ENCODE data around the gene PIGL. TPM values are rescaled to one million over a fixed set of nuclear protein-coding genes. Genes with fewer than 3 reads are reported as not detected.
"Not testable (repeated sequence)": the region's sequence is repeated elsewhere in the genome, so short reads cannot be mapped to it uniquely, and the experiment has no call there.

PIGL gene
- total and polyA plus RNA-seq, 2 donors (not counting 1 experiment from before 2014, with no cell fraction given): 86.7 to 88.2 TPM

GRCh38 chr17:16215965-16216316 is 1.1 kb upstream of the PIGL start:
- CTCF ChIA-PET: interaction anchor here (0.9 to 2.6 kb wide), 4 partner anchors 17 to 148 kb away, joined by 3 to 22 read pairs (median 4); no protein-coding TSS in a partner anchor
- Mint-ChIP-seq H3K27ac (peak overlapping the region; percentile 91), H3K4me1 (peaks cover 43% of the 10 kb centered on the region), H3K27me3 (no peaks in the 10 kb centered on the region), H3K4me3 (peak overlapping the region; percentile 96), H3K9me3 (ENCODE audit: insufficient read depth) (no peaks in the 10 kb centered on the region)
- peak overlapping the region; percentile 78 to 90 for H3K27ac ChIP-seq (ENCODE audit: low read length in 2 of 2)
- peaks cover 25 to 35% of the 10 kb centered on the region in 2 donors for H3K4me1 ChIP-seq (ENCODE audit: control insufficient read depth in 2 of 2, insufficient read depth in 2 of 2, low read length in 2 of 2)
- ATAC-seq (ENCODE audit: low read depth): no peak
- peak overlapping the region; percentile 41 to 93 (median 92) for H3K4me3 ChIP-seq (ENCODE audit: control extremely low read depth in 1 of 5, extremely low read depth in 1 of 5, insufficient read depth in 1 of 5, low read depth in 2 of 5, low read length in 4 of 5)
- no peak for TF ChIP-seq CTCF (IDR thresholded peaks at IDR 0.05)
- TF ChIP-seq EZH2 (IDR thresholded peaks at IDR 0.05; ENCODE audit: borderline replicate concordance, insufficient read depth, low read depth, low read length, poor library complexity, severe bottlenecking): no peak
- H3K4me2 ChIP-seq (replicated peaks; ENCODE audit: low read depth, low read length, poor library complexity, severe bottlenecking): peak overlapping the region; percentile 86
- 39% methylated on average over 18 of the region's 22 CpGs for WGBS (ENCODE audit: insufficient coverage)
- H3K27me3 ChIP-seq (replicated peaks in 1 of 4; ENCODE audit: control extremely low read depth in 1 of 4, control insufficient read depth in 3 of 4, insufficient read depth in 4 of 4, low read length in 3 of 4): no peaks in the 10 kb centered on the region
- H3K36me3 ChIP-seq (replicated peaks in 1 of 2; ENCODE audit: control extremely low read depth in 1 of 2, control insufficient read depth in 1 of 2, extremely low read depth in 1 of 2, insufficient read depth in 2 of 2, low read length in 1 of 2): peaks cover 0 to 2% of the 10 kb centered on the region in 2 experiments
- H3K79me2 ChIP-seq (ENCODE audit: control insufficient read depth, insufficient read depth, low read length): peaks cover 80% of the 10 kb centered on the region
- peaks cover 7% of the 10 kb centered on the region for H4K20me1 ChIP-seq (ENCODE audit: control insufficient read depth, insufficient read depth, low read length, poor library complexity, severe bottlenecking)
- H2AFZ ChIP-seq (ENCODE audit: insufficient read depth, low read depth, low read length, poor library complexity, severe bottlenecking): peak overlapping the region; percentile 96
- no peak for DNase-seq
- H3K9ac ChIP-seq (ENCODE audit: low read length): peak overlapping the region; percentile 78
- intact Hi-C loops (cut with micrococcal nuclease): loop anchor here (1.0 to 10.0 kb wide), 6 partner anchors 17 to 306 kb away; partner anchors contain the start of genes CENPV and TRPV2
- H3K9me3 ChIP-seq (ENCODE audit: control extremely low read depth in 1 of 3, control insufficient read depth in 2 of 3, insufficient read depth in 1 of 3, low read length in 2 of 3): no peaks in the 10 kb centered on the region
- POLR2A ChIA-PET: interaction anchor here (1.4 to 1.8 kb wide), 3 partner anchors 70 to 223 kb away, joined by 4 to 6 read pairs (median 5); partner anchors contain the start of gene CENPV

GRCh38 chr17:16216341-16217001 is 539 bp upstream of the PIGL start:
- ChIA-PET CTCF (interaction anchor here (0.5 to 2.6 kb wide), 4 partner anchors 18 to 147 kb away, joined by 3 to 22 read pairs (median 4); no protein-coding TSS in a partner anchor), POLR2A (interaction anchor here (0.5 to 1.8 kb wide), 5 partner anchors 47 to 222 kb away, joined by 3 to 6 read pairs (median 4); partner anchors contain the start of gene CENPV)
- Histone ChIP-seq H2AFZ (ENCODE audit: insufficient read depth, low read depth, low read length, poor library complexity, severe bottlenecking) (peak overlapping the region; percentile 96), H3K27ac (ENCODE audit: low read length in 2 of 2) (peak overlapping the region; percentile 78 to 90), H3K4me1 (ENCODE audit: control insufficient read depth in 2 of 2, insufficient read depth in 2 of 2, low read length in 2 of 2) (peaks cover 25 to 35% of the 10 kb centered on the region in 2 donors), H3K4me3 (ENCODE audit: control extremely low read depth in 1 of 5, extremely low read depth in 1 of 5, insufficient read depth in 1 of 5, low read depth in 2 of 5, low read length in 4 of 5) (peak overlapping the region; percentile 83 to 93 (median 92)), H3K9ac (ENCODE audit: low read length) (peak overlapping the region; percentile 78), H3K79me2 (ENCODE audit: control insufficient read depth, insufficient read depth, low read length) (peaks cover 75% of the 10 kb centered on the region), H3K4me2 (replicated peaks; ENCODE audit: low read depth, low read length, poor library complexity, severe bottlenecking) (peak overlapping the region; percentile 86)
- H3K27me3 Mint-ChIP-seq; H3K27me3 ChIP-seq (replicated peaks in 1 of 4; ENCODE audit: control extremely low read depth in 1 of 4, control insufficient read depth in 3 of 4, insufficient read depth in 4 of 4, low read length in 3 of 4); H3K36me3 ChIP-seq (replicated peaks in 1 of 2; ENCODE audit: control extremely low read depth in 1 of 2, control insufficient read depth in 1 of 2, extremely low read depth in 1 of 2, insufficient read depth in 2 of 2, low read length in 1 of 2); ATAC-seq (ENCODE audit: low read depth); H4K20me1 ChIP-seq (ENCODE audit: control insufficient read depth, insufficient read depth, low read length, poor library complexity, severe bottlenecking); DNase-seq; H3K9me3 ChIP-seq (ENCODE audit: control extremely low read depth in 1 of 3, control insufficient read depth in 2 of 3, insufficient read depth in 1 of 3, low read length in 2 of 3); H3K9me3 Mint-ChIP-seq (ENCODE audit: insufficient read depth): not testable (repeated sequence)
- WGBS (ENCODE audit: insufficient coverage): 91% methylated on average over 15 of the region's 38 CpGs
- intact Hi-C loops (cut with micrococcal nuclease): loop anchor here (5.0 to 10.0 kb wide), 4 partner anchors 136 to 306 kb away; partner anchors contain the start of genes CENPV and TRPV2
- Mint-ChIP-seq H3K4me3 (peak overlapping the region; percentile 96), H3K27ac (peak overlapping the region; percentile 95), H3K4me1 (peaks cover 42% of the 10 kb centered on the region)

Measured in B cell (primary cell).